ENCODE results near the gene SUSD6.
"Not testable (repeated sequence)": the region's sequence is repeated elsewhere in the genome, so short reads cannot be mapped to it uniquely, and the experiment has no call there.

SUSD6 gene

DNA sequence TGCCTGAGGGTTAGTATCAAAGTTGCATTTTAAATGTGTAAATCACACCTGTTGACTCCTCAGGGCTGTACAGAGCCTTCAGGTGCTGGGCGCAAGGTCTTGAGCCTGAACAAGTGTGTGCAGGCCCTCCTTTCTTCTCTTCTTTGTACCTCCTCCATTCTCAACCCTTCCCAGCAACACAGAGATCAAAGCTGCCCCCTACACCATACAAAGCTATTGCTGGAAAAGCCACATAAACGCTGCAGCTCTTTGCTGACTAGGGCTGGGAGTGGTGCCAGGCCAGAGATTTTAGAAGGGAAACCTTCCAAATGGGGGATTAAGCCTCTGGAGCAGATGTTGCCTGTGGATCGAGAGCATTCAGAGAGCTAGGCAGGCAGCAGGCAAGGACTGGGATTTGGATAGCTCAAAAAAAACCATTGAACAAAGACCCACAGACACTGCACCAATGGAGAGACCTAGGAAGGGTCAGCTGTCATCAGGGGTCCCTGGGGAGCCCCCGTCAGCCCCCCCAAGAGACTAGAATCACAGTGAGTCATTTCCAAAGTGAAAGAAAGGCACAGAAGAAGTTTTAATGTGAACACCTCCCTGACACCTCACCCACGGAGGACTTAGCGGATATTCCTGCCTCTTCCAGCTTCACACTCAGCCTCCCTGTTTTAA lies 18.2 kb upstream of the SUSD6 start:
- DNase-seq: no peak

DNA sequence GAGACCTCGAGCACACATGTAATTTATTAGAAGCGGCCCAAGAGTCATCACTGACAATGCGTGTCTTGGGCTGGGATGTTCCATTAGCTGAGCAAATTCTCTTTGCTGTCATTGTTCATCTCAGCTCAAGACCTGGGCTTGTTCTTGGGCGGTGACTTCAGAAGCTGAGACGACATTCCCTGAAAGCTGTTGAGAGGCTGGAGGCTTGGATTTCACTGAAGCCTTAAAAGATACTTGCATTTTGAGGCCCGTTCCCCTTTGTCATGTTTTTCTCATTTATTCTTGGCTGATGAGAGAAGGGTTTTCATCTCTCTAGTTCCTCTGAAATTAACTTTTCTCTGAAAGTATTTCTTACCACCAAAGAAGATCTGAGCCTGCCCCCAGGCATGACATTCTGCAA lies 16.6 kb upstream of the SUSD6 start:
- no peak for DNase-seq

DNA sequence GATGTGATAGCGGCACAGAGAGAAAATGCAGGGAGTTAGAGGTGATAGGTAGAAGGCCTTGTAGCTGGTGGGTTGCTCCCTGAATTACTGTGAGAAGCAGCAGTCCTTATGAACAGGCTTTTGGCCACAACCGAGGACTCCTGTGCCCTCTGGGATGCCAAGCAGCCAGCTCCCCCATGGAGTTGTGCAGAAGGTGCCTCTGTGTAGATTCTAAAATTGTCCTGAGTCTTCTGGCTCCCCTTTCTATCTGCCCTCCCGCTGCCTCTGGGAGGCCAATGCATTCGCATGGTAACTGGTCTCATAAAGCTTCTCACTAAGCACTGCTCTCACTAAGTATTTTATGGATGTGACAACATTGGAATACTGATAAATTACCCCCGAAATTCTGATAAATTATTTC lies 16.1 kb upstream of the SUSD6 start:
- DNase-seq: no peak

DNA sequence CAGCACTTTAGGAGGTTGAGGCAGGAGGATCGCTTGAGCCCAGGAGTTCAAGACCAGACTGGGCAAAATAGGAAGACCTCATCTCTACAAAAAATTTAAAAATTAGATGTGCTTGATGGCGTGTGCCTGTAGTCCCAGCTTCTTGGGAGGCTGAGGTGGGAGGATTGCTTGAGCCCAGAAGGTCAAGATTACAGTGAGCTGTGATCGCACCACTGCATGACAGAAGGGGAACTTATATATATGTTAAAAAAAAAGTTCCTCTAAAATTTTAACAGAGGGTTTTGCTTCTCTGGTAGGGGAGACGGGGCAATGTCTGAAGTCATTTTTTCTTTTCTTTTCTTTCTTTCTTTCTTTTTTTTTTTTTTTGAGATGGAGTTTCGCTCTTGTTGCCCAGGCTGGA lies 12.0 kb upstream of the SUSD6 start:
- not testable (repeated sequence) for DNase-seq

DNA sequence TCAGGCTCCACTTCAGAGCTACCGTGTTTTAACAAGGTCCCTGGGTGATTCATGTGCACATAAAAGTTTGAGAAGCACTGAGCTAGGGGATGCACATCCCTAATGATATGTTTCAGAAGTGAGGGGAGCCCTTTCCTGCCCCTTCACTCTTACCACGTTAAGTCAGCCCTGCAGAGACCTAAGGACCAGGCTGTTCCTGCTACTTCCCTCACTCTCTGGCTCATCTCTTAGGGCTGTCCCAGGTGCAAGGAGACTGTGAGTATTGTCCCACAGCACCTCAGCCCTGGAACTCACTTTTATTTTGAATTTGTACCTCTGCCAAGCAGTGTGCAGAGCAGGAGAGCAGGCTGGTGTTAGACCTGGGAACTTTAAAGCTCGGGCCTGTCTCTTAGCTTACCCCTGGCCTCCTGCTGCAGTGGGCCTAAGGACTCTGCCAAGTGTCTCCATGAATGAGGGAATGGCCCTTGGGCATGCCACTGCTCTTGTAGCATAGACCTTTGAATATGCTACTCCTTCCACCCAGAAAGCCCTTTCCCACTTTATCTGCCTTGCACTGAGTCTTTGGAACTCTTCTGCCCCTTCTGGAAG lies 11.0 kb upstream of the SUSD6 start:
- no peak for DNase-seq

DNA sequence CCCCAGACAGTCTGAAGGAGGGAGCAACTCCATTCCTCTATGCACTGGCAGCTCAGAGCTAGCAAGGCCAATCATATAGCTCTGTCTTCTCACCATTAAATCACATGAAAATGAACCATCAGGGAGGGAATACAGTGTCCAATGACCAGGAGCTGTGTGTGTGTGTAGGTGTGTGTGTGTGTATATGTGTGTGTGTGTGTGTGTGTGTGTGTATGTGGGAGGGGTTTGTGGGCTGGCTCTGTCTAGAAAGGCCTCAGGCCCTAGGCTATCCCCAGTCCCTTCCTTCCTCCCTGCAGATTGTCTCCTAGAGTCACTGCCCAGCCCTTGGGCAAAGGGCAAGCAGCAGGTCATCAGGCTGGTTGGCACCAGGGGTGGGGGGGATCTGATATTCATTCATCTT lies 5.7 kb upstream of the SUSD6 start:
- DNase-seq: no peak

DNA sequence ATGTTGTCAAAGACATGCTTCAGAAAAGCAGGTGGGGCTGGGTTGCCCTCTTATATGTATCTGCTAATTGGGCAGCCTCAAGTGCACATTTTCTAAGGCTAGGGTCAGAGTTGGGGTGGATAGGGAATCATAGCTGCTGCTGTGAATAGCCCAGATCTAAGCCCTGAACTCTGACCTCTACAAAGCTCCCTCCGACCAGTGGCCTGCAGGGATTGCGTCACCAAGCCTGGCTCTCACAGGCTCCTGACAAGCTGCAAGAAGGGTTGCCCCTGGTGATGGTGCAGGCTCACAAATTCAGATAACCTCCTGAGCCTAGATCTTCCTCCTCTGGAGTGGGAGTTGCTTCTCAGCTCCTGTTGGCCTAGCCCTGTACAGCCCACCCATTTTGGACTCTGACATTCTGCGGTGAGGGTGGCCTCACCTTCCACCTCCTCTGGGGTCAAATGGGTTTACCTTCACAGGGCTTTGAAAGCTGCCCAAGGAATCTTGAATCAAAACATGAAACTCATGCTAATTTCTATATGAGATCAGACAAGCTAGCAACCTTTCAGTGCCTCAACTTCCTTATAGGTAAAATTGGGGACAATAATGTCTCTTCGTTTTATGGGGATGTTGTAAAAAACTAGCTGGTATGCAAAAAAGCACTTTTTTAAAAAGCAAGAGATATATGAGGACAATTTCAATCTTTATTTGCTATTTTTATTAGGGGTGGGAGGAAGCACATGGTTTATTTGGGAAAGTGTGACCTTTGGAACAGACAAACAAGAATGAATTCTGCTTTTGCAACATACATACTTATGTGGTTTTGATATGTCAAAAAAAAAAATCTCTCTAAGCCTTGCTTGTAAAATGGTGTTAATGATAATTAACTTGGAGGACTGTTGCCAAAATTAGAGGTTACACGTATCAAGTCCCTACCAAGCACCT lies 4.9 kb upstream of the SUSD6 start:
- no peak for DNase-seq

DNA sequence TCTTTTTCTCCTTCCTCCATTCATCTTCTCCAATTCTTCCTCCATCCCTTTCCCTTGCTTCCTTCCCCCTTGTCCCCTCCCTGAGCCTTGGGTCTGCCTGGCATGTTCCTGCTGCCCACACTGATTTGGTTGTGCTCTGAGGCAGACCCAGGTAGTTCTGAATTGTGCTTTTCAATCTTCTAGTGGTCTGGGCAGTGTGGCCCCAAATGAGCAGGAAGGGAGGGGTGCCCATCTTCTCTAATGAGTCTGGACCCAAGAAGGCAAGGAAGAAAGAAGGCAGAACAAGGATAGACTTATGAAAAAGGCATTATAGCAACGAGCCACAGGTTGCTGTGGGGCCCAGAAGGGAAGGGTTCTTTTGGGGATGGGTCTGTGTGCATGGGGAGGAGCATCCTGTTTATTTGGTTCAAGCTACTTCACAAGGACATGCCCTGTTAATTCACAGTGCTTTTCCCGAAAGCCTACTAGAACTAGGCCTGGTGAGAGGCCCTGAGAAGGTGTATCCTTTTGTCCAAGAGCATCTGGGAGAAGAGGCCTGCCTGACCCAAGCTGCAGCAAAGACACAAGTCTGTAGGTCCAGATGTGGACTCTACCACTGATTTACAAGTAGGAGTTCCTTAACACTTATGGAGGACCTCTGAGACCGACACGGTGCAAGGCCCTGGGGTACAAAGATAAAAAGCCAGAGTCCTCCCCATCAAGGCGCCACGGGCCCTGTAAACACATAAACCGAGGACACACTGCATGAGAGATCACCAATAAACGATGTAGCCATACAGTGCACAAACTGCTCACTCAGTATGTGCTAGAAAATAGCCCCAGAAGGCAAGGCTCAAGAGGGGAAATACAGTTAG lies 1.1 kb upstream of the SUSD6 start:
- DNase-seq: no peak

DNA sequence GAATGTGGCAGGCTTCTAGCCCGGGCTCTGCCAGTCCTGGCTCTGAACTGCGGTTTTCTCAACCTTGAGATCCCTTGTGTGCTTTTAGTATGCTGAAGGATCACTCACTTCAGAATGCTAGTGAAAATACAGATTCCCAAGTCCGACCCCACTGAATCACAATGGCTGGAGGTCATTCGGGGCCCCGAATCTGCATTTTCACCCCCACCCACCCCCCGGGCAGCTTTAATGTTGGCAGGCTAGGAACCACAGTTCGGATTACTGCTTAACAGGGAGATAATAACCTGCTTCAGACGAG lies 573 bp upstream of the SUSD6 start:
- no peak for DNase-seq

DNA sequence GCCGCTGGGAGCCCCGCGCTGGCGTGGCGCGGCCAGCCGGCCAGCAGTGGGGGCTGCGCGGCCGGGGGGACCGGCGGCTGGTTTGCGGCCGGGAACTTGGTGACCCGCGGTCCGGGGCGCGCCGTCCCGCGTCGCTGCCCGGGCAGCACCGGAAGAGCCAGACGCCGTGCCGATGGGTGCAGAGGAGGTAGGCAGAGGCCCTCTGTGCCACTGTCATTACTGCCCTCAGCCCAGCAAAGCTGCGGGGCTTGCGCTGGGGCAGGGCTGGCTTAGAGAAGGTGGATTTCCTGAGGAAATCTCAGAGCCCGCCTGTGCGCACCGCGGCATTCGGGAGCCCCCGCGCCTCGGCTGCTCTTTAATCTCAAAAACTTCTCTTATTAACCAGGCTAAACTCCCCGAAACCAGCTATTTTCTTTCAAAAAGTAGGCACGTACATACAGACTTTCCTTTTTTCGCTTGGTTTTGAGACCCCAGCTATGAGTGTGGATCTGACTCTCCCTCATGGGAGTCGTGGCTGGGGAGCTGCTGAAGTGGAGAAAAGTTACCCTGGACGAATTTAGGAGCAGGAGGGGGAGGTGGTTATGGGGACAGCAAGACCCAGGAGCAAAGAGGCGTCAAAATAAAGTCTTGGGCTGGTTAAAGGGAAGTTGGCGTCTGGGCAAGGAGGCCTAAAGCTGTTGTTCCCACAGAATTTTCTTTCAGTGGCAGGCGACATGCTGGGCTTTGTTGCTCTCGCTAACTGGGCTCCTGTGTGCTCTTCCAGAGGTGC lies 802 bp downstream of the SUSD6 start:
- peak; percentile 53 for DNase-seq

DNA sequence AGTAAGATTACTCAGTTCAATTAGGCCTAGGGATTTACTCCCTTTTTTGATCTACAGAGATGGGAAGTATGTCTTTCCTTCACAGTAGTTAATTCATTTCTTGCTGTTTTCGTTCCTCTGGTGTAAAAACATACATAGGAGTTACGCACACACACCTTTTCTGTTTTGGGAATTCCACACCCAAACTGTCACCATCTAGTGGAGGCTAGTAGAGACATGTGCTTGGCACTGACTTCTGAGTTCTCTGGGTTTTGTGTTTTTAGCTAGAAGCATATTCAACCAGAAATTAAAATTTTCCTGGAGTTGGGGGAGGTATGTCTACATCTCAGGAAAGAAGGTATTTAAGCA lies 1.4 kb downstream of the SUSD6 start:
- no peak for DNase-seq

DNA sequence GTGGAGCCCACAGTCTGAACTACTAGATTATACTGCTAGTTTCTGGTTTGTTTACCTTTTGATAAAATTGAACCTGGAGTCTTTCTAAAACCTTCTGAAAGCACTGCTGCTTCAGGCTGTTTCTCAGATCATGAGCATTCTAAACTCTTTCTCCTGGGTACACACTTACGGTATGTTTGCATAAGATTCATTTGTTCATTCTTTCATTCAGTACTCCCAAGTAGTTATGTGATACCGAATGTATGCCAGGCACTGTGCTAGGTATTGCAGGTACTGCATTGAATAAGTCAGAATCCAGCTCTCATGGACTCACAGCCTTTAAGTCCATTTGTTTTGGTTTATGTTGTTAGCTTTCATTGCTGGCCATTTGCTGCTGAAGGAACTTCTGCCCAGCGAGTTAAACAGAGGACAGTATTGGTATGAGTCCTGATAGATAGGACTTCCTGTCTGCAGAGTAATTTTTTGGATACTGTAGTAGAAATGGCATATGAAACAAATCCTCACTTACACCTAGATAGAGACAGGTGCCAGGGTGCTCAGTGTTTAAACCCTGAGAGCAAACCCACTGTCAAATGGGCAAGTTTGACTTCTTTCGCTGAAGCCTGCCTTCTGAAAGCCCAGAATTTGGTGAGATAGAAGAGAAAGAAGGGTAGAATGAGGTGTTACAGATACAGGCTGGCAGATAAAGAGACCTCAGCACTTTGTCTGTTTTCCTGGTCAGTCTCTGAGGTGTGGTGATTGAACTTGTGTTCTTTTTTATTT lies 2.1 kb downstream of the SUSD6 start:
- DNase-seq: no peak

DNA sequence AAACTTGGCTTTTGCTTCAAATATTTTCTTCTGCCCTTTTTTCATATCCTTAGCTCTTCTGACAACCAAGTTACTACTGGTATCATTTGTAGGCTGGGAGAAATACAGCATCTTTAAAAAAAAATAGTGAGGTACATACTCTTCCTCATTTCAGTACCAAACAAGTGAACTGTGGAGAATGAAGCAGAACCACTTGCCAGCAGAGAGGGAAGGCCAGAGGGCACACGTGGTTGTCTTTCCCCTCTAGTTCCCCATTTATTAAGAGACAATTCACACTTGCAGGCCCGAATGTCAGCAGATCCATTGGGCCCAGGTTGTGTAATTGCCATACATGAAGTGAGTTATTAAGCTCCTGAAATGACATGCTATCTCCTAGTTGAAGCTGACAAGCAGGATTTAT lies 3.2 kb downstream of the SUSD6 start:
- DNase-seq: no peak

DNA sequence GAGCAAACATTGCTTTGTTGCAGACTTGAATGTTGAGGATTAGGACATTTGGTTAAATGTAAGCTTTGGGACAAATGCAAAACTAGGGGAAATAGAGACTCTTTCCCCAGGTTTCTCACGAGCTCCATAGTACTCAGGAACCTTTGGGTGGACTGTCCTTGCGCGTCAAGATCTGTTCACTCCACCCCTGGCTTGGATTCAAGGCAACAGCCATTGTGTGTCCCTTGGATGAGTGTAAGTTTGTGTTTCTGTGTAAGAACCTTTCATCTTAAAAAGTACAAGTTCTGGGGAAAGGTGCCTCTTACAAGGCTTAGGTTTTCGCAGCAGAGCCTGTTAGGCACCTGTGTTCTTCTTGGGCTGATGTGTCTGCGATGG lies 3.7 kb downstream of the SUSD6 start:
- no peak for DNase-seq

DNA sequence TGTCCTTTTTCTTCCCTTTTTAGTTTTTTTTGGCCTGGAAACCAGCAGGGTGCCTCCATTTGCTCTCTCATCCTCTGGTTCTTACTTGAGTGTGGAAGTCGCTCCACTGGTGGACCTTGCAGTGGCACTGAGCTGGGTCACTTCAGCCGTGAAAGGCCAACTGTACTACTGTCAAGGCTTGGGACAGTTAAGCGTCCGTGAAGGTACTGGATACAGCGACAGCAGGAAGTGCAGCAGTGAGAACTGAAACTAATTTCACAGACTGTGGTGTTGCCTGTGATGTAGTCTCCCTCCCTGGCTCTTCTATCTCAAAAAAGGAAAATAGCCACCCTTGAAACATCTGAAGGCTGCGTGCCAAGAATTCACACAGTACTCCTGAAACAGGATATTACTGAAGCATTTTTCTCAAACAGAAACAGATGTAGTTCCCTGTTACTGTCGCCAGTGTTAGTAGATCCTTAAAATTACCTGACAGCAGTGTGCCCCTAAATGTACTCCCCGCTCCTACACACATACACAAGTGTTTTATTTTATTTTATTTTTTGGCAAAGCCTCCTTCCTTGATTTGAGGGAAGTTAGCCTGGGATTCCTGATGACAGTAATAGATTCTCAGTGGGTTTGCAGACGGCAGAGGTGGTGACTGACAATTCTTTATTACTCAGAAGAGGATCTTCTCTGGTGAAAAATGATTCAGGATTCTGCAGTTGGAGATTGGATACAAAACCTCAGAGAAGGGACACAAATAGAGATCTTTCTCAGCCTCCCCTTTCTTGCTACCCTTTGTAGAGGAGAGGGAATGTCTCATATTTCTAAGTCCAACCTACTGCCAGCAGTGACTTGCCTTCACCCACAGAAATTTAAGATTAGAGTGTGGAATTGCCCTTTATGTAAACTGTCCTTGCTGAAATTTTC lies 4.4 kb downstream of the SUSD6 start:
- peak; percentile 70 for DNase-seq

DNA sequence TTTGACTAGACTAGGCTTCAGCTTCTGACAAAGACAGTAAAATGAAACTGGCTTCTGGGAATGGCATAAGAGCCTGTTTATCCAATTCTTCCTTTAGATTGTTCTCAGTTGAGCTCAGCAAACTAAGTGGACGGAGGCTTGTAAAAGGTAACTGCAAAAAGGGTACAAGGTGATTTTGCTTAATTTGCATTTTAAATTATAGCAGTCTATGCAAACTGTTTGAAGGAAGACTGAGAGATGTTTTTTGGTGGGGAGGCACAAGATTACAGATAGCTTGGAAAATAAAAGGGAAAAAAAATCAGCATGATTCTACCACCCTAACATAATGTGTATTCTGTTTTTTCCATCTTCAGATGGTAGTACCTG lies 5.0 kb downstream of the SUSD6 start:
- no peak for DNase-seq

DNA sequence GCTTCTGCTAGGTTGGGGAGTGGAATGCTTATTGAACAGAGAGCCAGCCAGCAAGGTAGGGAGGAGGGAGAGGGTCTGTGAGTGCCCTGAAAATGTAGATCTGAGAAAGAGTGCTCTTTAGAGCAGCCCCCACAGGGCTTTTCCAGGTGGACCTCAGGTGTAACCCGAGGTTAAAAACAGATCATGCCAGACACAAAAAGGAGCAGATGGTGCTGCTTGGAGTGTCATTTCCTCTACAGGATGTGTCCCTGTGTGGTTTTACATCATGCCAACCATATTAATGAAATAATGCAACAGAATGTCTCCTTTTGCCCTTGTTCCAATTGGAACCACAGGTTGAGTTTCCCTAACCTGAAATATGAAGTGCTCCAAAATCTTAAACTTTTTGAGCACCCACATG lies 6.4 kb downstream of the SUSD6 start:
- DNase-seq: no peak

DNA sequence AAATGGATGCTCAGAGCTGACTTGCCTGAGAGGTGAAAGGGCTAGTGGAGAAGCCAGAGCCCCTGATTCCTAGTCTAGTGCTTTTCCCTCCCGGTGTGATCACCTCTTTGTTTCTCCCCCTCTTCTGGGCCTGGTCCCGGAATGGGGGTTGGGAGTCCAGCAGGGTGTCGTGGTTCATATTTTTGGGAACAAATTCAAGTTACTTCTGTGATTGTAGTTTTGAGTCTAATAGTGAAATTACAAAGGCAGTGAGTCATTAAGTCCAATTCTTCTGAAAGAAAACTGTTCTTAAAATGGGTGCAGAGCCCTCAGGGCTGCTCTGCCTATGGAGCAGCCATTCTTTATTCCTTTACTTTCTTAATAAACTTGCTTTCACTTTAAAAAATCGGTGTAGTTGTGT lies 7.6 kb downstream of the SUSD6 start:
- DNase-seq: no peak

DNA sequence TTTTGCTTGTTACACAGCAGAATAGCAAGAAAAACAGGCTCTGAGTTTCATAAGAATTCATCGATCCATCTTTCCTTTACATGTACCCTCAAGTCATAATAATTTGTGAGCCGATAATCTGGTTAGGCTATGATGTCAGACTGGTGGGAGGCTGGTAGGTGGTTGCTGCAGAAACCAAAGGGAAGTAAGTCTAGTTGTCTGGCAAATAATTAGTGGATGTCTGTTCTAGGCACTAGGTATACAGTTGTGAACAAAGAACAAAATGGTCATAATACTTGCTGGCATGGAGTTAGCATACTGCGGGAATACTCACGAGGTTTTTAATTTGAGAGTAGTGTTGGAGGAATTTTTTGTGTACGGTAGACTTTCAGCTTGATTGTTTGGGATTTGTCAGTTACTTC lies 8.8 kb downstream of the SUSD6 start:
- no peak for DNase-seq

DNA sequence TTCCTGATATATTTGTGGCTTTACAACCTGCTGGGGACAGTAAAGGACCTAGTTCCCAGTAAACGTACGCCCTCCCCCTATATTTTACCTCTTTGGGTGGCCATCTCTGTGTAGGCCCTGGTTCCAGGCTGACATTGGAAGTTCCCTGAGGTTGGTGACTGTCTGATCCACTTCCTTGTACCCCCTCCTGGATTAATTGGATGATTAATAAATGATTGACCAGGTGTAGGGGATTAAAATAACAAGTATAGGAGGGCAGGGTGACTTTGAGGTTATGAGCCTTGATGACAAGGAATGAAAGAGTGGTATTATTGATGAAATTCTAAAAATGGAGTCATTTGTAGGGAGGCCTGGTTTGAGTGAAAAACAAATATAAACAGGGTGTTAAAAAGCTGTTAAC lies 9.6 kb downstream of the SUSD6 start:
- no peak for DNase-seq

DNA sequence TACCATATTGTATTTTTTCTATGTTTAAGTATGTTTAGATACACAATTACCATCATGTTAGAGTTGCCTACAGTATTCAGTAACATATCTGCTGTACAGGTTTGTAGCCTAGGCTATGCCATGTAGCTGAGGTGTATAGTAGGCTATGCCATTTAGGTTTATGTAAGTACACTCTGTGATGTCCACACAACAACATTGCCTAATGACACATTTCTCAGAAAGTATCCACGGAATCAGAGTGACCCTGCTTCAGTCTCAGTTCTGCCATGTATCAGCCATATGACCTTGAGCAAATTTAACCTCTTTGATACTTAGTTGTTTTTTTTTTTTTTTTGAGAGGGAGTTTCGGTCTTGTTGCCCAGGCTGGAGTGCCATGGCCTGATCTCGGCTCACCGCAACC lies 12.7 kb downstream of the SUSD6 start:
- no peak for DNase-seq

All from CD4-positive, alpha-beta T cell treated with Interleukin-21 for 1 hour (primary cell).